Activated B cell treated with CpG ODN at 0.5 μM for 24 hours (primary cell): Measurements from ENCODE around the gene PHF21A. TPM values are rescaled to one million over a fixed set of nuclear protein-coding genes. Genes with fewer than 3 reads are reported as not detected.
A peak's percentile ranks its signal among the peaks of the same experiment; 100 is the strongest.

Experiments used
- ATAC-seq: fragments of 200-7000 bp; cut with Tn5 transposase; one replicate; pipeline ENCODE4 v1.10.0; 2021; ENCODE audit warnings: low read depth, mild to moderate bottlenecking, moderate library complexity
- CTCF ChIA-PET: fragments of 350-600 bp; sonication (Branson Sonifier 250); formaldehyde crosslinking; loops from one replicate; lab custom pipeline; 2021; ENCODE audit warnings: antibody characterized with exemption; lab: Charles Lee
- POLR2A ChIA-PET: fragments of 350-600 bp; sonication (Branson Sonifier 250); formaldehyde crosslinking; loops from one replicate; lab custom pipeline; 2021; ENCODE audit warnings: antibody characterized with exemption; lab: Charles Lee
- DNase-seq: peaks from one replicate; pipeline ENCODE4 v3.0.0; 2022
- H3K27ac Mint-ChIP-seq: one replicate; pipeline ENCODE4 v1.8.0; 2020; ENCODE audit warnings: mixed read lengths
- H3K27me3 Mint-ChIP-seq: one replicate; pipeline ENCODE4 v1.8.0; 2021; ENCODE audit warnings: mixed read lengths
- H3K36me3 Mint-ChIP-seq: one replicate; pipeline ENCODE4 v1.8.0; 2021; ENCODE audit warnings: low read depth, mixed read lengths
- H3K4me1 Mint-ChIP-seq: one replicate; pipeline ENCODE4 v1.8.0; 2021; ENCODE audit warnings: mixed read lengths
- H3K4me3 Mint-ChIP-seq: one replicate; pipeline ENCODE4 v1.8.0; 2020; ENCODE audit warnings: mild to moderate bottlenecking, mixed read lengths
- H3K9me3 Mint-ChIP-seq: one replicate; pipeline ENCODE4 v1.8.0; 2020; ENCODE audit warnings: mixed read lengths
- CTCF ChIP-seq: fragments of 200-600 bp; IDR thresholded peaks from one replicate; pipeline ENCODE4 v1.8.0; 2022; ENCODE audit warnings: antibody characterized with exemption, mild to moderate bottlenecking
- intact Hi-C: fragments of 100-400 bp; cut with micrococcal nuclease; formaldehyde crosslinking; loops from one replicate; pipeline ENCODE4 v1.15.1; 2024
- total RNA-seq: library from RNA; stranded (reverse); gene quantifications from 2 replicates; pipeline ENCODE4 v1.2.3, GENCODE V29; 2022

Gene PHF21A
- total RNA-seq, 1 donor from 2014 or later = 71.0 TPM

- Mint-ChIP-seq H3K36me3 (peaks cover 2% of the 10 kb centered on the region), H3K27ac (no peak overlapping the region), H3K9me3 (no peaks in the 10 kb centered on the region), H3K4me1 (peaks cover 11% of the 10 kb centered on the region), H3K4me3 (no peak overlapping the region), H3K27me3 (no peaks in the 10 kb centered on the region)
- intact Hi-C loops = no loop called here
- no peak for TF ChIP-seq CTCF
- ChIA-PET POLR2A (interaction anchor here (0.9 kb wide), 1 partner anchor 10 kb away, joined by 3 read pairs; no protein-coding TSS in a partner anchor), CTCF (no interaction called here)
- no peak for ATAC-seq
- DNase-seq = no peak
Observed at GRCh38 chr11:46105926-46106325, 15.3 kb downstream of the PHF21A start.

- no peak for ATAC-seq
- no peak overlapping the region for H3K27ac Mint-ChIP-seq
- H3K36me3 Mint-ChIP-seq = peaks cover 2% of the 10 kb centered on the region
- H3K27me3 Mint-ChIP-seq = no peaks in the 10 kb centered on the region
- intact Hi-C loops = no loop called here
- no peak for TF ChIP-seq CTCF
- no peaks in the 10 kb centered on the region for H3K9me3 Mint-ChIP-seq
- ChIA-PET CTCF (no interaction called here), POLR2A (interaction anchor here (0.6 to 0.9 kb wide), 2 partner anchors 11 to 170 kb away, joined by 3 to 4 read pairs; no protein-coding TSS in a partner anchor)
- H3K4me3 Mint-ChIP-seq = no peak overlapping the region
- H3K4me1 Mint-ChIP-seq = peaks cover 18% of the 10 kb centered on the region
- DNase-seq = no peak
Observed at GRCh38 chr11:46105134-46105628, 16.1 kb downstream of the PHF21A start.

GRCh38 chr11:46102843-46103242 is 18.4 kb downstream of the PHF21A start:
- Mint-ChIP-seq H3K9me3 (no peaks in the 10 kb centered on the region), H3K27ac (no peak overlapping the region), H3K4me3 (no peak overlapping the region), H3K4me1 (peaks cover 37% of the 10 kb centered on the region), H3K36me3 (peaks cover 2% of the 10 kb centered on the region), H3K27me3 (no peaks in the 10 kb centered on the region)
- ChIA-PET POLR2A (no interaction called here), CTCF (no interaction called here)
- intact Hi-C loops = no loop called here
- ATAC-seq (no peak), DNase-seq (no peak)
- TF ChIP-seq CTCF = no peak

- ChIA-PET POLR2A (no interaction called here), CTCF (no interaction called here)
- TF ChIP-seq CTCF = no peak
- Mint-ChIP-seq H3K27me3 (no peaks in the 10 kb centered on the region), H3K36me3 (no peaks in the 10 kb centered on the region), H3K9me3 (no peaks in the 10 kb centered on the region), H3K27ac (peak overlapping the region; percentile 37), H3K4me1 (peaks cover 38% of the 10 kb centered on the region), H3K4me3 (peak overlapping the region; percentile 24)
- intact Hi-C loops = loop anchor here (2.0 kb wide), 1 partner anchor 20 kb away; the partner anchor contains the start of gene PHF21A
- ATAC-seq (peak; percentile 21), DNase-seq (no peak)
Observed at GRCh38 chr11:46100670-46101069, 20.6 kb downstream of the PHF21A start.

GRCh38 chr11:46099963-46100316 is 21.3 kb downstream of the PHF21A start:
- intact Hi-C loops = loop anchor here (2.0 kb wide), 1 partner anchor 21 kb away; the partner anchor contains the start of gene PHF21A
- no peak for TF ChIP-seq CTCF
- POLR2A ChIA-PET = interaction anchor here (0.7 kb wide), 1 partner anchor 146 kb away, joined by 7 read pairs; no protein-coding TSS in a partner anchor
- ATAC-seq = no peak
- no peak for DNase-seq
- H3K4me1 Mint-ChIP-seq = peaks cover 33% of the 10 kb centered on the region
- H3K27ac Mint-ChIP-seq = peak overlapping the region; percentile 57
- H3K27me3 Mint-ChIP-seq = no peaks in the 10 kb centered on the region
- CTCF ChIA-PET = no interaction called here
- peak overlapping the region; percentile 64 for H3K4me3 Mint-ChIP-seq
- H3K36me3 Mint-ChIP-seq = no peaks in the 10 kb centered on the region
- no peaks in the 10 kb centered on the region for H3K9me3 Mint-ChIP-seq
